Naive thymus-derived CD4-positive, alpha-beta T cell (primary cell): ENCODE results near the gene ACSL6. TPM values are rescaled to one million over a fixed set of nuclear protein-coding genes. Genes with fewer than 3 reads are reported as not detected.
A peak's percentile ranks its signal among the peaks of the same experiment; 100 is the strongest.
"Not testable (repeated sequence)": the region's sequence is repeated elsewhere in the genome, so short reads cannot be mapped to it uniquely, and the experiment has no call there.

Source experiments
- ATAC-seq: fragments of 150-1000 bp; cut with Tn5 transposase; 2 replicates; pipeline ENCODE4 v1.10.0; 2021; ENCODE audit warnings: mild to moderate bottlenecking, moderate library complexity
- CTCF ChIA-PET: fragments of 350-600 bp; sonication (Branson Sonifier 250); formaldehyde crosslinking; loops from one replicate; lab custom pipeline; 2021; ENCODE audit warnings: antibody characterized with exemption; lab: Charles Lee
- POLR2A ChIA-PET: fragments of 350-600 bp; sonication (Branson Sonifier 250); formaldehyde crosslinking; loops from one replicate; lab custom pipeline; 2021; ENCODE audit warnings: antibody characterized with exemption, inconsistent platforms; lab: Charles Lee
- DNase-seq, 9 donors: peaks; one replicate each; pipeline versions ENCODE4 v3.0.0 to v3.0.0-alpha.2; 2020 to 2022; ENCODE audit warnings: mixed read lengths in 1 of 9
- H3K27ac ChIP-seq: one replicate; pipeline ENCODE4 v1.7.0; 2013; ENCODE audit warnings: mild to moderate bottlenecking, low read depth, low read length, moderate library complexity
- H3K27me3 ChIP-seq, 2 donors: one replicate each; pipeline ENCODE4 v1.7.0; 2013; ENCODE audit warnings: low read length in 2 of 2, mild to moderate bottlenecking in 2 of 2, moderate library complexity in 2 of 2; ENCODE audit not compliant: control insufficient read depth in 2 of 2, insufficient read depth in 2 of 2
- H3K36me3 ChIP-seq, 3 experiments: 1 replicate in 2 of 3; 2 replicates in 1 of 3; pipeline ENCODE4 v1.7.0; 2013; ENCODE audit warnings: low read length in 3 of 3, mild to moderate bottlenecking in 3 of 3, moderate library complexity in 1 of 3; ENCODE audit not compliant: insufficient read depth in 3 of 3, control insufficient read depth in 2 of 3
- H3K4me1 ChIP-seq, 2 donors: one replicate each; pipeline ENCODE4 v1.7.0; 2013; ENCODE audit warnings: low read length in 2 of 2, mild to moderate bottlenecking in 2 of 2, moderate library complexity in 1 of 2; ENCODE audit not compliant: control insufficient read depth in 2 of 2, insufficient read depth in 2 of 2
- H3K4me3 ChIP-seq: 2 replicates; pipeline ENCODE4 v1.7.0; 2013; ENCODE audit warnings: mild to moderate bottlenecking, low read length
- H3K9me3 ChIP-seq, 3 experiments: 1 replicate in 2 of 3; 2 replicates in 1 of 3; pipeline ENCODE4 v1.7.0; 2013; ENCODE audit warnings: low read length in 3 of 3; ENCODE audit not compliant: control insufficient read depth in 2 of 3
- H3K27ac Mint-ChIP-seq, 9 donors: one replicate each; pipeline ENCODE4 v1.8.0; 2020 to 2022; ENCODE audit warnings: mixed read lengths in 9 of 9, mild to moderate bottlenecking in 8 of 9, moderate library complexity in 5 of 9, inconsistent platforms in 2 of 9
- H3K27me3 Mint-ChIP-seq, 5 donors: one replicate each; pipeline ENCODE4 v1.8.0; 2021 to 2022; ENCODE audit warnings: mixed read lengths in 5 of 5, mild to moderate bottlenecking in 1 of 5
- H3K36me3 Mint-ChIP-seq, 5 donors: one replicate each; pipeline ENCODE4 v1.8.0; 2020 to 2022; ENCODE audit warnings: mixed read lengths in 5 of 5, mild to moderate bottlenecking in 3 of 5, inconsistent platforms in 1 of 5
- H3K4me1 Mint-ChIP-seq, 7 donors: one replicate each; pipeline ENCODE4 v1.8.0; 2020 to 2022; ENCODE audit warnings: mixed read lengths in 7 of 7, mild to moderate bottlenecking in 3 of 7, inconsistent platforms in 1 of 7
- H3K4me3 Mint-ChIP-seq, 10 donors: one replicate each; pipeline ENCODE4 v1.8.0; 2020 to 2022; ENCODE audit warnings: mild to moderate bottlenecking in 10 of 10, mixed read lengths in 10 of 10, moderate library complexity in 6 of 10, inconsistent platforms in 2 of 10
- H3K9me3 Mint-ChIP-seq, 11 donors: one replicate each; pipeline ENCODE4 v1.8.0; 2020 to 2022; ENCODE audit warnings: mixed read lengths in 11 of 11, mild to moderate bottlenecking in 4 of 11, inconsistent platforms in 1 of 11, moderate library complexity in 1 of 11
- intact Hi-C, 2 donors: fragments of 100-400 bp; cut with micrococcal nuclease; formaldehyde crosslinking; loops; one replicate each; pipeline ENCODE4 v1.15.1; 2023
- polyA plus RNA-seq, 2 donors: library from polyadenylated mRNA; unstranded; fragments of 300-500 nt; fragmentation: Illumina TruSeq; gene quantifications; one replicate each; pipeline ENCODE4 v1.2.3, GENCODE V29; 2021
- total RNA-seq, 6 experiments: library from RNA in 5 of 6; stranded (reverse) in 5 of 6; gene quantifications; 1 replicate in 5 of 6; 2 replicates in 1 of 6; pipeline ENCODE4 v1.2.3 and lab custom pipeline; 2021 to 2026

ACSL6 gene
- total and polyA plus RNA-seq, 7 experiments from 2014 or later = 13.6 to 42.8 (median 22.2) TPM

DNA sequence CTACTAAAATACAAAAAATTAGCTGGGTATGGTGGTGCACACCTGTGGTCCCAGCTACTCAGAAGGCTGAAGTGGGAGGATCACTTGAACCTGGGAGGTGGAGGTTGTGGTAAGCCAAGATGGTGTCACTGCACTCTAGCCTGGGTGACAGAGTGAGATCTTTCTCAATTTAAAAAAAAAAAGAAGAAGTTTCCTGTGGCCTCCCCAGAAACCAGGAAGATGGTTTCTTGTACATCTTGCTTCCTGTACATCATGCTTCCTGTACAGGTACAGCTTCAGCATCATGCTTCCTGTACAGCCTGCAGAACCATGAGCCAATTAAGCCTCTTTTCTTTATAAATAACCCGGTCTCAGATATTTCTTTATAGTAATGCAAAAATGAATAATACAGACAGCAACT is 109.2 kb downstream of the ACSL6 start:
- H3K36me3 ChIP-seq, POLR2A ChIA-PET, H3K27ac ChIP-seq, H3K4me3 ChIP-seq, intact Hi-C loops, H3K27me3 ChIP-seq, H3K27me3 Mint-ChIP-seq, CTCF ChIA-PET: not testable (repeated sequence)
- peak in 4 of 9 donors; percentile 1 to 25 (median 19) for DNase-seq
- Mint-ChIP-seq H3K9me3 (peaks cover 22 to 73% (median 56%) of the 10 kb centered on the region in 11 donors), H3K27ac (peak overlapping the region in 6 of 9 donors; percentile 25 to 75 (median 30)), H3K4me1 (peaks cover 15 to 26% (median 19%) of the 10 kb centered on the region in 7 donors), H3K36me3 (peaks cover 36 to 62% (median 48%) of the 10 kb centered on the region in 5 donors), H3K4me3 (peak overlapping the region in 6 of 10 donors; percentile 13 to 54 (median 46))
- peaks cover 0 to 31% (median 11%) of the 10 kb centered on the region in 3 experiments for H3K9me3 ChIP-seq
- H3K4me1 ChIP-seq = peaks cover 8 to 16% of the 10 kb centered on the region in 2 donors
- ATAC-seq = peak; percentile 78

Other genes with a start within 250 kb of the ACSL6 start
- gene FNIP1, start 214.6 kb downstream of the ACSL6 start, total RNA-seq = 10 to 100 TPM; 30.5 to 48.5 (median 40.3) TPM
- 10 to 100 TPM in 1 of 2 donors, 1 to 10 TPM in 1; 8.8 to 11.3 TPM for gene FNIP1, start 214.6 kb downstream of the ACSL6 start, polyA plus RNA-seq
- gene MEIKIN, start 66.0 kb downstream of the ACSL6 start, total RNA-seq = 1 to 10 TPM in 3 of 5 experiments, under 1 TPM in 1, not detected in 1; 0.74 to 4.2 (median 2.0) TPM
- gene MEIKIN, start 66.0 kb downstream of the ACSL6 start, polyA plus RNA-seq = not detected
- gene IL3, start 49.0 kb upstream of the ACSL6 start, total RNA-seq = 1 to 10 TPM in 1 of 5 experiments, not detected in 4; 1.3 TPM
- gene IL3, start 49.0 kb upstream of the ACSL6 start, polyA plus RNA-seq = not detected
- 100 to 1,000 TPM in 1 of 5 experiments, not detected in 4; 111 TPM for gene CSF2, start 62.1 kb upstream of the ACSL6 start, total RNA-seq
- gene CSF2, start 62.1 kb upstream of the ACSL6 start, polyA plus RNA-seq = not detected
- gene P4HA2, start 216.2 kb upstream of the ACSL6 start, total RNA-seq = 10 to 100 TPM in 1 of 5 experiments, 1 to 10 TPM in 1, under 1 TPM in 2, not detected in 1; 0.30 to 23.9 (median 0.99) TPM
- not detected for gene P4HA2, start 216.2 kb upstream of the ACSL6 start, polyA plus RNA-seq
- gene PDLIM4, start 246.0 kb upstream of the ACSL6 start, total RNA-seq = under 1 TPM in 1 of 5 experiments, not detected in 4; 0.99 TPM
- not detected for gene PDLIM4, start 246.0 kb upstream of the ACSL6 start, polyA plus RNA-seq